ENCODE results near the gene QRICH1.
A peak's percentile ranks its signal among the peaks of the same experiment; 100 is the strongest.

Gene QRICH1

GRCh38 chr3:48997714-48998637, 95.9 kb downstream of the QRICH1 start:
- DNase-seq (ENCODE audit: low read depth) = no peak

GRCh38 chr3:48997102-48997635, 96.7 kb downstream of the QRICH1 start:
- no peak for DNase-seq (ENCODE audit: low read depth)

GRCh38 chr3:48996640-48997039, 97.2 kb downstream of the QRICH1 start:
- no peak for DNase-seq (ENCODE audit: low read depth)

GRCh38 chr3:48993834-48994233, 100.0 kb downstream of the QRICH1 start:
- DNase-seq (ENCODE audit: low read depth) = no peak

GRCh38 chr3:48991851-48992545, 101.9 kb downstream of the QRICH1 start:
- DNase-seq (ENCODE audit: low read depth) = no peak

GRCh38 chr3:48990636-48991469, 103.0 kb downstream of the QRICH1 start:
- no peak for DNase-seq (ENCODE audit: low read depth)

GRCh38 chr3:48989796-48990635, 103.9 kb downstream of the QRICH1 start, which contains the start of gene P4HTM:
P4HTM (plus strand) TSS chr3:48990241; CDS start chr3:48990257, 16 bp downstream.
- peak; percentile 58 for DNase-seq (ENCODE audit: low read depth)

GRCh38 chr3:48989126-48989795, 104.6 kb downstream of the QRICH1 start:
- no peak for DNase-seq (ENCODE audit: low read depth)

- no peak for DNase-seq (ENCODE audit: low read depth)
Measured at GRCh38 chr3:48985831-48986376, 108.0 kb downstream of the QRICH1 start.

- no peak for DNase-seq (ENCODE audit: low read depth)
Measured at GRCh38 chr3:48984663-48985062, 109.2 kb downstream of the QRICH1 start.

GRCh38 chr3:48983096-48983495, 110.8 kb downstream of the QRICH1 start:
- no peak for DNase-seq (ENCODE audit: low read depth)

GRCh38 chr3:48982686-48983085, 111.2 kb downstream of the QRICH1 start:
- no peak for DNase-seq (ENCODE audit: low read depth)

- DNase-seq (ENCODE audit: low read depth) = no peak
Measured at GRCh38 chr3:48982016-48982415, 111.9 kb downstream of the QRICH1 start.

GRCh38 chr3:48980295-48980694, 113.6 kb downstream of the QRICH1 start:
- no peak for DNase-seq (ENCODE audit: low read depth)

Data from stimulated activated CD8-positive, alpha-beta memory T cell treated with anti-CD3 and anti-CD28 coated beads, Interleukin-15, amount 100 ng/mL, for 1 hour (primary cell).